ENCODE results near the gene L3MBTL1.

Gene L3MBTL1

GRCh38 chr20:43534791-43535350 is 27.4 kb downstream of the L3MBTL1 start:
- DNase-seq (ENCODE audit: low read depth in 1 of 2, low spot score in 1 of 2) = no peak

- DNase-seq (ENCODE audit: low read depth in 1 of 2, low spot score in 1 of 2) = no peak
Observed at GRCh38 chr20:43535370-43536004, 28.0 kb downstream of the L3MBTL1 start.

- DNase-seq (ENCODE audit: low read depth in 1 of 2, low spot score in 1 of 2) = no peak
Observed at GRCh38 chr20:43536041-43536816, 28.7 kb downstream of the L3MBTL1 start.

GRCh38 chr20:43536817-43537440 is 29.4 kb downstream of the L3MBTL1 start:
- DNase-seq (ENCODE audit: low read depth in 1 of 2, low spot score in 1 of 2) = no peak

GRCh38 chr20:43537921-43538877 is 30.7 kb downstream of the L3MBTL1 start:
- peak in 1 of 2 donors; percentile 29 for DNase-seq (ENCODE audit: low read depth in 1 of 2, low spot score in 1 of 2)

- DNase-seq (ENCODE audit: low read depth in 1 of 2, low spot score in 1 of 2) = no peak
Observed at GRCh38 chr20:43538878-43539700, 31.6 kb downstream of the L3MBTL1 start.

GRCh38 chr20:43539975-43540672 is 32.6 kb downstream of the L3MBTL1 start:
- no peak for DNase-seq (ENCODE audit: low read depth in 1 of 2, low spot score in 1 of 2)

- DNase-seq (ENCODE audit: low read depth in 1 of 2, low spot score in 1 of 2) = no peak
Observed at GRCh38 chr20:43540673-43541060, 33.2 kb downstream of the L3MBTL1 start.

GRCh38 chr20:43541214-43541613 is 33.7 kb downstream of the L3MBTL1 start:
- DNase-seq (ENCODE audit: low read depth in 1 of 2, low spot score in 1 of 2) = no peak

DNA sequence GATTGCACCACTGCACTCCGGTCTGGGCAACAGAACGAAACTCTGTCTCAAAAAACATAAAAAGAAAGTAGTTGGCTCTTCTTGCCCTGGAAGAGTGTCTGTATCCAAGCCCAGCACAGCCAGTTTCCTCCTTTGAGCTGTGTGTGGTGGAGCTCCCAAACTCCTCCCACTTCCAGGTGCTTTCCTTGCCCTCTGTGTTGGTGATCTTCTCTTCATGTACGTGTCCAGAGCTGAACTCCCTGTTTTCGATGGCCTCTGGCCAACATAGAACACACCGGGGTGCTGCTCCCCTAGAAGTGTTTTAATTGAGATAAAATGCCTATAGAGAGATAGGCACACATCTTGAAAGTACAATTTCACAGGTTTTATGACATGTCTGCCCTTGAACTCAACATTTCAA is 34.7 kb downstream of the L3MBTL1 start:
- no peak for DNase-seq (ENCODE audit: low read depth in 1 of 2, low spot score in 1 of 2)

DNA sequence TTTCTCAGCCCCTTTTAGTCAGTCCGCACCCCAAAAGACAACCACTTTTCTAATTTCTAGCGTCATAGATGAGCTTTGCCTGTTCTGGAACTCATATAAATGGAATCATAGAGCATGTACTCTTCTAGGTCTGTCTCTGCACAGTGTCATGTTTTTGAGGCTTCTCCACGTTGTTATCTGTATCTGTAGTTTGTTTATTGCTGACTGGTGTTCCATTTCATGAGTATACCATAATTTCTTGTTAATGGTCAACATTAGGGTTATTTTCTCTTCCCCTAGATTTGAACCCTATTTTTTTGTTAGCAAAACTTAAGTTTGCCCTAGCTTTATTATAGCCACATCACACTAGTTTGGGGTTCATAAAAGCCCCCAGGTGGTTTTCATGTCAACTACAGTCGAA is 35.2 kb downstream of the L3MBTL1 start:
- DNase-seq (ENCODE audit: low read depth in 1 of 2, low spot score in 1 of 2) = no peak

- DNase-seq (ENCODE audit: low read depth in 1 of 2, low spot score in 1 of 2) = no peak
Observed at GRCh38 chr20:43543138-43543537, 35.6 kb downstream of the L3MBTL1 start.

DNA sequence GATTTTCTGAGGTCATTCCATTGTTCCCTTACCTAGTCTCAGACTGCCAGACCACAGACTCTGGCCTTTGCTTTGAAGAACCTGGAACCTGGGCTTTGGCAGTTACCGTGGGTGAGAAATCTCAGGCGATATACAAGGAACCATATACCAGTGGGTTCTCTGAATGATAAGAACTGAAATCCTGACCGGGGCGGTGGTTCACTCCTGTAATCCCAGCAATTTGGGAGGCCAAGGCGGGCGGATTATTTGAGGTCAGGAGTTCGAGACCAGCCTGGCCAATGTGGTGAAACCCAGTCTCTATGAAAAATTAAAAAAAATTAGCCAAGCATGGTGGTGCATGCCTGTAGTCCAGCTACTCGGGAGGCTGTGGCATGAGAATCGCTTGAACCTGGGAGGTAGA is 37.0 kb downstream of the L3MBTL1 start:
- DNase-seq (ENCODE audit: low read depth in 1 of 2, low spot score in 1 of 2) = no peak

DNA sequence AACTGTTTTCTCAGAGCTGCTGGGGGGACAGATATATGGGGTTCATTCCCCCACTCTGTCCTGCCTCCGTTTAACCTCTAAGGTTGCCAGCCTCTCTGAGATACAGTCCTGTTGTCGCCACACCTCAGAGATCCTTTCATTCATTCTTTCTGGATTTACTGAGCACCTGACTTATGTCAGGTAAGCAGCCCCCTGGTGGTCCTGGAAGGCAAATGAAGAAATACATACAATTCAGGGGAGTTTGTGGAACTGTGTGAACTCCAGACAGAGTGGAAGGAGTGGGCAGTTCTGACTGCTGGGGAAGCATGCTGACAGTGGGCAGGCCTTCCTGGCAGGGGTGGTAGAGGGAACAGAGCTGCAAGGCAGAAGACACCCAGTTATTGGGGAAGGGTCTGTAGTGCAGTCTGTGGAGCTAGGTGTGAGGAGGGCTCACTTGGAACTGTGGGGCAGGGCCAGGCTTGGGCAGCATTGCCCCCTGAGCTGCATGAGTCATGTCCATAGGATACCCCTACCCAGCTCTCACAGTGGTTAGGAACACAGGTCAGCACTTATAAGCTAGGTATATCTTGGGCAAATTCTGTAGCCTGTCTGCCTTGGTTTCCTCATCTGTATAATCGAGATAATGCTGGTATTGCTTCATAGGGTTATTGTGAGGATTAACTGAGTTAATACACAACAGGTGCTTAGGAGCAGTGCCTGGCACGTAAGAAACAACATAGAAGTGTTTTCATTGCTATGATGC is 38.5 kb downstream of the L3MBTL1 start:
- DNase-seq (ENCODE audit: low read depth in 1 of 2, low spot score in 1 of 2) = no peak

- DNase-seq (ENCODE audit: low read depth in 1 of 2, low spot score in 1 of 2) = no peak
Observed at GRCh38 chr20:43548273-43548880, 40.9 kb downstream of the L3MBTL1 start.

DNA sequence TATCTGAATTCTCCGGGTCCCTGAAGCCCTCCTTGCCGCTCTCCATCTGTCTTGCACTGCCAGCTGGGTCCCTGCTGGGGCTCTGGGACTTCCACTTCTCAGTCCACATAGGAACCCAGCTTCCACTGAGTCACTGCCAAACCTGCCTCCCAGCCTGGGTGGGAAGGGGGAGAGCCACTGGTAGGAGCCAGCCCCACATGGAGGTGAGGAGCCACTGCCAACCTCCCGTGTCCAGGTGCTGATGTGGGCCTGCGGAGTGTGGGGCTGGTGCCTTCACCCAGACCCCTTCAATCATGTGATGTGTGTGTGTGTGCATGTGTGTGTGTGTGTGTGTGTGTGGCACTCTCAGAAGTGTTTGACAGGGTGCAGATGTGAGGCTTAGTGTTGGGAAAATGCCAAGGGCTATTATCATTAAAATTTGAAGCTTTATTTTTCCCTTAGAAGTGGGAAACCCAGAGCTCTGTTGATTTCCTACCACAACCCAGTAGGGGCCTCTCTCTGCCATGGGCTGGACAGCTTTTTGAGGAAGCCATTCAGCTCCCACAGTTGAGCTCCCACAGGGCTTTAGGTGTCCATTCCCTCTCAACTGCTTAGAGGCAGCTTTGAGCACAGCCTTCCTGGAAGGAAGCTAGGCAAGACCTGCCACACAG is 42.0 kb downstream of the L3MBTL1 start:
- DNase-seq (ENCODE audit: low read depth in 1 of 2, low spot score in 1 of 2) = no peak

DNA sequence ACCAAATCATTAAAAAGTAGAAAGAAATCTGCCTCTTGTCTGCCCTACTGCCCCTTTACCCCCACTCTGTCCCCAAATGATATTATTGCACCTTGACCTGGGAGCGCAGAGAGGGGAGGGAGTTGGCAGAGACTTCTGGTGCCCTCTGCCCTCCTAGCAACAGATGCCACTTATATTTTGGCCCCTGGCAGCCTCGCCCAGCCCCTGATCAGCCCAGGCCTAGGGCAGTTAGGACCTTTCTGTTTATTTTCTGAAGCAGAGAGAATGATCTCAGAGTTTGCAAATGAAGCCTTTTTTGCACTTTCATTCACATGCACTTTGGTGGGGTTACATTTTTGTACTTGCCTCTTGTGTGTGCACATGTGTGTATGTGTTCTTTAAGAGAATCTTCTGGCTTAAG is 43.0 kb downstream of the L3MBTL1 start:
- DNase-seq (ENCODE audit: low read depth in 1 of 2, low spot score in 1 of 2) = no peak

DNA sequence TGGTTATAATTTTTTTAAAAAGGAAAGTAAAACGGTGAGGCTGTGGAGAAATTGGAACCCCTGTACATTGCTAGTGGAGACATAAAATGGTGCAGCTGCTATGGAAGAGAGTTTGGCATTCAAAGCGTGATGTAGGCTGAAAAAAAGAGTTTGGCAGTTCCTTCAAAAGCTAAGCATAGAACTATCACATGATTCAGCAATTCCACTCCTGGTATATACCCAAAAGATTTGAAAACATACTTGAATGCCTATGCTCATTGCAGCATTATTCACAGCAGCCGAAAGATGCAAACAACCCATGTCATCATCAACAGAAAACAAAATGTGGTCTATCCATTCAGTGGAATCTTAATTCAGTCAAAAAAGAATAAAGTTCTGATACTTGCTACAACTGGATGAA is 46.9 kb downstream of the L3MBTL1 start:
- DNase-seq (ENCODE audit: low read depth in 1 of 2, low spot score in 1 of 2) = no peak

Data from activated CD4-positive, alpha-beta T cell treated with anti-CD3 and anti-CD28 coated beads, Interleukin-2, amount 50 U/mL, for 24 hours (primary cell).